ENCODE data around the gene NLRC5.
"Not testable (repeated sequence)": the region's sequence is repeated elsewhere in the genome, so short reads cannot be mapped to it uniquely, and the experiment has no call there.

The NLRC5 gene

DNA sequence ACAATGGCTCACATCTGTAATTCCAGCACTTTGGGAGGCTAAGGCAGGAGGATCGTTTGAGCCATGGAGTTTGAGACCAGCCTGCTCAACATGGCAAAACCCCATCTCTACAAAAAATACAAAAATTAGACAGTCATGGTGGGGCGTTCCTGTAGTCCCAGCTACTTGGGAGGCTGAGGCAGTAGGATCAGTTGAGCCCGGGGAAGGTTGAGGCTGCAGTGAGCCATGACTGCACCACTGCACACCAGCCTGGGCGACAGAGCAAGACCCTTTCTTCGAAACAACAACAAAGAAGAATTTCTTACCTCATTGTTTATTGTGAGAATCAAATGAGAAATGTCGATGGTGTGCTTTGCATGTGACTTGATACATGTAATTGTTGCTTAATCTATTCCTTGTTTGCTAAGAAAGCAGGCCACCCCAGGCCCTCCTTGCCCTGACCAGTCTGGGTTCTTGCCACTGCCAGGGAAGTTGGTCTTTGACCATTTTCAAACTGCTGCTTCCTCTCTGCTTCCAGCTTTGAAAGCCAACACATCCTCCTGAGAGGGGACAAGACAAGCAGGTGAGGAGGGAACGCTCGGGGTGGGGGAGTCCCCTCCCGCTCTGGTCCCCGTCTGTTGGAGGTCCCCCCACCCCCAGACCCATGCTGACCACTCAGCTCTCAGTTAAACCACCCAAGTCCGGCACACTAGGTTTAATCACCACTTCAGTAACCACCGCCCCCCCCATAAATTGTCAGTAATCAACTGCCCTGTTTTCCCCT lies 55.8 kb downstream of the NLRC5 start:
- no peak for DNase-seq (ENCODE audit: low read depth)

DNA sequence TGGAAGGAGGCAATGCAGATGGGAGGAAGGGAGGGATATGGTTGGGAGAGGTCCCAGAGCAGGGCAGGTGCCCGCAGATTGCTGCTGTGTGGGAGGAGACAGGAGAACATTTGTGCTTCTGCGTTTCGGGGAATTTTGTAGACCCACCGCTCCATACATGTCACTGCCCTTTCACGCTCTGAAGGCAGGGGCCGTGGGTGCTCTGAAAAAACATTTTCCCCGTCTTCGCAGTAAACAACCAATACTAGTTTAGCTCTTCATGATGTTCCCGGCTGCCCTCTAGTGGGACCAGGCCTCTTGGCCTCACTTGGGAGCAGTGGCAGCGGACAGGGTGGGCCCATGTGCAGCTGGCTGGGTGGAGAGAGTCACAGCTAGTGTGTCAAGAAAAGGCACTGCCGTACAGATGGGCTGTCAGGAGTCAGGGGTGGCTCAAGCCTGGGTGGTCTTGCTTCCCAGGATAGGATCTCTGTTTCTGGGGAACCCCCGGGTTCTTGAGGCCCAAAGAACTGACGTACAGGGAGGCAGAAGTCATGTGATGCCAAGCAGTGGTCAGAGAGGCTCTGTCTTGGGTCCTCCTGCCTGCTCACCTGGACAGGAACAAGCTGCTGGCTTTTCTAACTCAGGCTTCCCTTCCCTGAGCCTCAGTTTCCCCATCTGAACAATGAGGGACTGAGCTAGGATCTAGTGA lies 56.5 kb downstream of the NLRC5 start:
- no peak for DNase-seq (ENCODE audit: low read depth)

DNA sequence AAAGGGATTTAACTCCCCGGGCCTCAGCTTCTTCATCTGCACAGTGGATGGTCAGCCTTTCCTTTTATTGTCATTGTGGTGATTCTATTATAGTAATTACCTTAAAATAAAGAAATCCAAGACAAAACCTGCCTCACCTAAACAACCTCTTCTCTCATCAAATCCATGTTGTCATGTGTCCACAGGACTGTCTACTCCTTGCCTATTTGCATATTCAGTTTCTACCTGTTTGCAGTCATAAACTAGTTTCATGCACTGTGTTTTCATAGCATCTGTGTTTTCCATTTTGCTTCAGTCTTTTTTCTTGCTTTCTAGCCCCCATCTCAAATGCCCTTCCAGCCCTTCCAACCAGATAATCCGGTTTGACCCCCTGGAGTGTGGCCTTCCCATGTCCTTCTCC lies 58.7 kb downstream of the NLRC5 start:
- no peak for DNase-seq (ENCODE audit: low read depth)

DNA sequence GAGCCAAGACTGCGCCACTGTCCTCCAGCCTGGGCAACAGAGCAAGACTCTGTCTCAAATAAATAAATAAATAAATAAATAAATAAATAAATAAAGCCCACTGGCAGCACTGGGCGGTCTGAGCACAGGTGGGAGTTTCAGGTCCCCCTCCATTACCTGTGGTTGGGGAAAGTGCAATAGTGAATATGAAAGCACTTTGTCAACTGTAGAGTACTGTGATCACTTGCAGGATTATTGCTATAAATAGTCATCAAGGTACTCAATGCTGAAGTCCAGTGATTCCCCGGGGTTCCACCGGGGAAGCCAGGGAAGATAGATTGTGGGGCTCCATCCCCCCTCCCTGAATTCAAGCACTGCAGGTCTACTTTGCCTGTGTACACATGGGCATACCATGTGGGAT lies 60.3 kb downstream of the NLRC5 start:
- no peak for DNase-seq (ENCODE audit: low read depth)

DNA sequence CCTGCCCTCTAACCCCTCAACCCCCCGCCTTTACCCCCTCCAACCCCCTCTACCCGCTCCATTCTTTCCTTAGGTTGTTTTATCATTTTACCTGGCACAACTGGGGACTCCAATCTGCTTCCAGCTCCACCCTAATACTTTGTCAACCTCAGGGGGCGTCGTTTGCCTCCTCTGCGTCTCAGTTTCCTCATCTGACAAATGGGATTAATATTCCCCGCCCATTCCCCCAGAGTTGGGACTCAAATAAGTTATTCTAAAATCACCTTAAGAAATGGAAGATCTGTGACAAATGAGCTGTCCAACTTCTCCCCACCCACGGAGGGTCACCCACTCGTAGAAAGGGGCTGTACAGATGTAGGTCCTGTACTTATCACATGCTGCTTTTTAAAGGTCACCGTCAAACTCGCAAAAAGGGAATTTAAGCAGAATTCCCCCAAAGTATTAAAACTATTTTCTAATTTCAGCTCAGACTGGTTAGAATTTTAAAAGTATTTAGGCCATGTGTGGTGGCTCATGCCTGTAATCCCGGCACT lies 62.4 kb downstream of the NLRC5 start:
- no peak for DNase-seq (ENCODE audit: low read depth)

DNA sequence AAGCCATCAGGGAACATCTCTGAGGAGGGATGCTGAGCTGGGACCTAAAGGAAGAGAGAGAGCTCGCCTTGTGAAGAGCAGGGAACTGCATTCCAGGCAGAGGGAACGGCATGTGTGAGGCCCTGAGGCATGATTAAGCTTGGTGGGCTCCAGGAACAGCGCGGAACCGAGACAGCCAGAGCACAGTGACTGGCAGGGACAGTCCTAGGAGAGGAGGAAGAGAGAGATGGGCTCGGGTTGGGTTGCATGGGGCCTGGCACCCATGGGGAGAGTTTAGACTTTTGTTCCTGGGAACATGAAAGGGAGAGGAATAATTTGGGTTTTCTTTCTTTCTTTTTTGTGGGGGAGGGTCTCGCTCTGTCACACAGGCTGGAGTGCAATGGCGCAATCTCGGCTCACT lies 63.8 kb downstream of the NLRC5 start:
- no peak for DNase-seq (ENCODE audit: low read depth)

DNA sequence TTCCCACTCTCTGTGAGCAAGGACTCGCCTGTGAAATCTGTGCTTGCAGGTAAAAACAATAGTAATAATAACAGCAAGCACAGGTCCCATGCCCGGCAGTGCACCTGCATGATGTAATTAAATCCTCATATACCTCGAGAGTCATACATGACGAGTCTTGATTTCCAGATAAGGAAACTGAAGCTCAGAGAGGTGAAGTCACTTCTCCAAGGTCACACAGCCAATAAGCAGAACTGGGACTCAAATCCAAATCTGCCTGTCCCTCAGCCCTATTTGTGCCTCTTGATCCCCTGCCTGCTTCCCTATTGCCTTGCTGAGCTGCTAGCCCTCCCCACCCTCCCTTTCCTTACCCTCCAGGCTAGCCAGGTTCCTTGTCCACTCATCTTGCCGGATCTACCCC lies 65.0 kb downstream of the NLRC5 start:
- no peak for DNase-seq (ENCODE audit: low read depth)

DNA sequence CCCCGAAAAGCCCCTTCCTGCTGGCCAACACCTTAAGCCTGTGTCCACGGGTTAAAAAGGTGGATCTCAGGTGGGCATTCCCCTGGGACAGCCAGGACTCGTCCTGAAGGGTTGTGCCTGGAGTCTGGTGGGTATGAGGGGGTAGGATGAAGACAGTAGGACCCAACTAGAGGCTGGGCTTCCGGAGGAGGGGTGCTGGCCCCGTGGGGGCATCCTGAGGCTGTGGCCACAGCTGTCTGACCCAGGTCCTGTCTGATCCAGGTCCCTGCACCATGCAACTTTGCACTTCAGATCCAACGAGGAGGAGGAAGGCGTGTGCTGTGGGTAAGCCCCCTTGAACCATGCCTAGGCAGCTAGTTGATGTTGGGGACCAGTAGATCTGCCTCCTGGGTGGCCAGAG lies 65.4 kb downstream of the NLRC5 start:
- no peak for DNase-seq (ENCODE audit: low read depth)

DNA sequence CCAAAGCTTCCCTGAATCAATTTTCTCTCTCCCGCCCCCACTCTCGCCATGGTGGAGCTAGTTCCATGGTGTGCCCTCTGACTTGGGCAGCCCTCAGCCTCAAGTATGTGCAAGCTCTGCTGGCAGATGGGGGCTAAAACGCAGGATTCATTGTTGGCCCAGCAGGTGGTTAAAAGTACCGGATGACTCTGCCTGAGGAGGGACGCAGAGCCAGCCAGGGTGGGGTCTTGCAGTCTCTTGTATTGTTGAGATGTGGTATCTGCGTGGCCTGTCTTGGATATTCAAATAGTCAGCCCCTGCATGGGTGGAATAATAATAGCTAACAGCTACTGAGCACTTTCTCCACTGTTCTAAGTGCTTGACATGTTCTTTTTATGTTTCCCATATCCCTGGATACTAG lies 66.3 kb downstream of the NLRC5 start:
- no peak for DNase-seq (ENCODE audit: low read depth)

DNA sequence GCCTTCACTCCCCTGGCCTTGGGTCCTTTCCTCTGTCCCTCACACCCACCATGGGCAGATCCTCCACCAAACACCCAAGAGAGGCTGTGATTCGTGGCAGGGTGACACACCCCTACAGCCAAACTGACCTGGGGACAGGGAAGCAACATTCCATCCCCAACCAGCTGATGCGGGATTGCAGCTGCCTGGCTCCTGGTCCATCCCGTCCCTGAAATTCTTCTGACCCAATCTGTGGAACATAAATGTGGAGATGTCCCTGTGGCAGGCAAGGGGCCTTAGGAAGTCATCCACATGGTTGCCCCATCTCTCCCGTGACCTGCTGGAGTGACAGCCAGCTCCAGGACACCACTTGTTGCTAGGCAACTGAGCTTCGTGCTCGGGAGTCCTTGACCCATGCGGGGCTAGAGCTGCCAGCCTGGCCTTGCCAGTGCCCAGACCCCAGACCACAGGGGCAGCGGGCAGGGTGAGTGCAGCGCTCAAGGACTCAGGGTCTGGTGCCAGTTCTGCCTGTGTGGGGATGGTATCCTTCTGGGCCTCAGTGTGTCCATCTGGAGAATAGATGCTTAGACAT lies 69.0 kb downstream of the NLRC5 start:
- DNase-seq (ENCODE audit: low read depth): no peak

DNA sequence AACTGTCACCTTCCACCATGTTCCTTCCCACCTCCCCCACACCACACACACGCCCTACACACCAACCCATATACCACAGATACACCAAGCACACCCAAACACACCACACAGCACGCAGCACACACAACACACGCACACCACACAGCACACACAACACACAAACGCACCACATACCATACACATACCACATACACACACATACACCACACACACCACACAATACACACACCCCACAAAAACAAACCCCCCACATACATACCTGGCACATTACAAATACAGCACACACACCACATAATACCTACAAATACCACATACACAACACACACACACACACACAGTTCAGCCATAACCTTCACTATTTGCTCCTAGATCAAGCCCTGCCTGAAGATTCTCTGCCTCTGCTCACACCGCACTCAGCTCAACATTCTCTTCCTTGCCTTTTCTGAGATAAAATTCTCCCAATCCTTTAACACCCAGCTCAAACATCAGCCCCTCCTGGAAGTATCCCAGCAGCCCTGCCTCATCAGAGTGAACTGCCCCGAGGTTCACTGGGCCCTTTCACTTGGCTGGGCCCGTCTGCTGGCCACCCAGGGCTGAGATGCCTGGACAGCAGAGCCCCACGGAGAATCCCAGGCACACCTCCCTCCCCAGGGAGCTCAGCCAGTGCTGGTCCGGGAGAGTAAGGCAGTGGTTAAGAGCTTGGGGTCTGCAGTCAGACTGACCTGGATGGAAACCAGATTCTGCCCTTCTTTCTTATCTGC lies 71.1 kb downstream of the NLRC5 start:
- DNase-seq (ENCODE audit: low read depth): no peak

DNA sequence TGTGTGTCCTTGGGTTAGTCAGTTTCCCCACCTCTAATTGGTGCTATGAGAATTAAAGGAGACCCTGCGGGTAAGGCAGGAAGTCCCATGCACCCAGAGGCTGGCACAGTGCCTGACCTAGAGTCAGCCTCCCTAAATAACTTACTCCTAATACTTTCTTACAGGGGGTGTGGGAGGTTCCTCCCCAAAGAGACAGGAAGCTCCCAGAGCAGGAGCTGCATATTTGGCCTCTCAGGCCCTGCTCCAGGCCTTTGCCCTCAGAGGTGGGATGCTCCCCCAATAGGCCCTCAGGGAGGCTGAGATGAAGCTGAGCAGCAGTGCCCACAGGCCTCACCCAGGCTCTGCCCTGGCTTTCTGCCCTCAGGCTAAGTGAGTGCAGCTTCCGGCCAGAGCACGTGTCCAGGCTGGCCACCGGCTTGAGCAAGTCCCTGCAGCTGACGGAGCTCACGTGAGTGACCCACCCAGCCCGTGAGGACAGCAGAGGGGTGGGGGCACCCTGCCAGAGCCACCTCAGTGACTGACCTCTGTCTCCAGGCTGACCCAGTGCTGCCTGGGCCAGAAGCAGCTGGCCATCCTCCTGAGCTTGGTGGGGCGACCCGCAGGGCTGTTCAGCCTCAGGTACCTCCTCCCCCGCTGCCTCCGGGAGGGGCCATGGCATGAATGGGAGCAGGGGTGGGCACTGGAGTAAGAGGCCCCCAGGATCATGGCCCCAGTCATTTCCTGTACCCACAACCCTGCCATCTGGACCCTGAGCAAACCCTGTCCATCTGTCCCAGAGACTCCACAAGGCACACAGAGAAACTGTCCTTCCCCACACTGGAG lies 71.9 kb downstream of the NLRC5 start:
- no peak for DNase-seq (ENCODE audit: low read depth)

DNA sequence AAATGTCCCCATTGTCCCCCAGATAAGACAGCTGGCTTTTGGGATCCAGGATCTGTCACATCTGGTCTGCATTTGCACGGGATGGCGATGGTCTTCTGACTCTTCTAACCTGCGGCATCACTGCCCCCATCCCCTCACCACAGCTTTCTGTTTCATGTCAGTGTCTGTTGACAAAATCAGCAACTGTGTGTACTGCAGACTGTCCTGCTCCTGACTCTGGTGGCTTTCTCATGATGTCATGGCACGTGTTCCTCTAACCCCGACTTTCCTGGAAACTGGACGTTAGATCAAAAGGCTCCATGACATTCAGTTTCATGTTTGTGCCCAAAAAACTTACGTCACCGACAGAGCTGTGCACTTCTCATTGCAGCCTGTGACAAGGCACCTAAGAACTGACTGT lies 73.0 kb downstream of the NLRC5 start:
- no peak for DNase-seq (ENCODE audit: low read depth)

DNA sequence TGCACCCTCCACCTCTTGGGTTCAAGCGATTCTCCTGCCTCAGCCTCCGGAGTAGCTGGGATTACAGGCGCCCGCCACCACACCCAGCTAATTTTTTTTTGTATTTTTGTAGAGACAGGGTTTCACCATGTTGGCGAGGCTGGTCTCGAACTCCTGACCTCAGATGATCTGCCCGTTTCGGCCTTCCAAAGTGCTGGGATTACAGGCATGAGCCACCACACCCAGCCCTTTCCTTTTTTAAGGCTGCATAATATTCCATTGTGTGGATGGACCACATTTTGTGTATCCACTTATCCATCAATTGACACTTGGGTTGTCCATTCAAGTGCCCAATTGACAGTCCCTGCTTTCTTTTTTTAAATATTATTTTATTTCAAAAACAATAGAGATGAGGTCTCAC lies 73.8 kb downstream of the NLRC5 start:
- not testable (repeated sequence) for DNase-seq (ENCODE audit: low read depth)

DNA sequence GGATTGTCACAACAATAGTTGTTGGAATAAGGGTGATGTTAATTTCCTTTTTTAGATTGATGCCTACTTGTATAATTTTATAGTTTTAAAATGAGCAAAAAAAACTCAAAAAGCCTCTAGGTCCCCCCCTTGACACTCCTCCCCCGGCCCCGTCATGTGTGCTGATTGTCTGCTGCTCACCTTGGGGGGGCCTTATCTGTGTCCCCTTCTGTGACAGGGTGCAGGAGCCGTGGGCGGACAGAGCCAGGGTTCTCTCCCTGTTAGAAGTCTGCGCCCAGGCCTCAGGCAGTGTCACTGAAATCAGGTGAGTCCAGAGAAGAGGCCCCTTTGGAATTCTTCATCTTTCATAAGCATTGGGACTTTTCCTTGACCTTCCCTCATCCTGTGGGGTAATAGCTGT lies 75.6 kb downstream of the NLRC5 start:
- no peak for DNase-seq (ENCODE audit: low read depth)

DNA sequence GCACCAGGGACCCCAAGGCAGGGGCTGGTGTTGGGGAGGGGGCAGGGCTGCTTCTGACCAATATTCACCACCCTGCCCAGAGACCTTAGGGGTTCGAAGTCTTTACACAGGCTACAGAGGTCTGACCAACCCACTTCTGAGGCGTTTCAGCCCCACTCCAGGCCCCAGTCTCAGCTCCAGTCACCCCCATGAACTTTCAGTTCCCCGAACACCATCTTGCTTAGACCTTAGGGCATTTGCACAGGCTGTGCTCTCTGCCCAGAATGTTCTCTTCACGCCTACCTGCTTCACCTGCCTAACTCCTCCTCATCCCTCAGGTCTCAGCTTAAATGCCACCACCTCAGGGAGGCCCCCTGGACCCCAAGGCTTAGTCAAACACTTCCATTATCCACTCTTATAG lies 77.3 kb downstream of the NLRC5 start:
- no peak for DNase-seq (ENCODE audit: low read depth)

DNA sequence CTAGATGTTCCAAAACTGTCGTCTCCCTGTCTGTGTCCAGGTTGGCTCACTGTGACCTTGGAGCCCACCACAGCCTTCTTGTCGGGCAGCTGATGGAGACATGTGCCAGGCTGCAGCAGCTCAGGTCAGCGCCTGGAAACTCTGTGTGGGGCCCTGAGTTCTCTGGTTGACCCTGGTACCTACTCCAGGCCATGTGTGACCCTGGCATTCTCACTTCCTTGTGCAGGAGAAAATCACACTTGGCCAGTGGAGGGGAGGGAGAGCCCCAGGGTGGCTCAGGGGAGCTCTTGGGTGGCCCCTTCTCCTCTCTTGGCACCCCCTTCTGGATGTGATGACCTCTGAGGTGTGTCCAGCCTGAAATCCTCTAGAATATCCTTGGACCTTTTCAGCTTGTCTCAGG lies 78.0 kb downstream of the NLRC5 start:
- no peak for DNase-seq (ENCODE audit: low read depth)

DNA sequence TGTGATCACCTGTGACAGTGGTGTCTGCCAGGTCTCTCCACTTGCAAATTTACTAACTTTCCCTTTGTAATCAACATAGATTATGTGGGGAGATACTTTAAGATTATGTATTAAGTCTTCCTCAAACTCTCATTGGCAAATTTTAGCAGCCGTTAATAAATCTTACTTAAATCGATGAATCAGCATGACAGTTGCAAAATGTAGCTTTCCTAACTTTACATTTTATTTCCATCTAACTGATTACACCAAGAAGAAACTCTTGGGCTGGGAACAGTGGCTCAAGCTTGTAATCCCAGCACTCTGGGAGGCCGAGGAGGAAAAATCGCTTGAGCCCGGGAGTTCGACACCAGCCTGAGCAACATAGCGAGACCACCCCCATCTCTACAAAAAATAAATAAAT lies 79.7 kb downstream of the NLRC5 start:
- DNase-seq (ENCODE audit: low read depth): no peak

DNA sequence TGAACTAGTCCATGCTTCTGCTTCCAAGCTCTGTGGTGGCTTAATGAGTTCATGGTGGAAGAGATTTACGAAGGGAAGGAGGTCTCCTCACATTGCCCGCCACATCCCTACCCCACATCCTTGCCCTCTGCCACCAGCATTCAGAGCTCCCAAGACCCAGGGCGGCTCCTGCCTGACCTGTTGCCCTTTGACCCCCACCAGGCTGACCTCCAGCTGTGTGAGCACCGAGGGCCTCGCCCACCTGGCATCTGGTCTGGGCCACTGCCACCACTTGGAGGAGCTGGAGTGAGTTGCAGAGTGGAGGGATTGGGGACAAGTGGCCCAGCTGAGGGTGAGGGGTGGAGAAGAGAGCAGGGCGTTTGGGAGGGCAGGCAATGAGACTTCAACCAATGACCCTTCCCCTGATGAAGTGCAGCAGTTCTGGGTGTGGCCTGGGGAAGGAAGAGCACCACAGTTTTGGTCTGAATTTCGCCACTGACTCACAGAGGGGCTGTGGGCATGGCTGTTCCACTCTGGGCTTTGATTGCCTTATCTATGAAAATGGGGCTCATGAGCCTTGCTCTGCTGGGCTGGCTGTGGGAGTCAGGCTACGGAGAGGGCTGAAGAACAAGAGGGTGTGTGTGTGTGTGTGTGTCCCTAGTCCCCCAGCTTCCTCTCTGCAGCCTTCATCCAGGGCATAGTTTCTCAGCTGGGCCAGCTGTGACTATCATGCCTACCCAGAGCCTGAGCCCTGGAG lies 80.4 kb downstream of the NLRC5 start:
- DNase-seq (ENCODE audit: low read depth): no peak

DNA sequence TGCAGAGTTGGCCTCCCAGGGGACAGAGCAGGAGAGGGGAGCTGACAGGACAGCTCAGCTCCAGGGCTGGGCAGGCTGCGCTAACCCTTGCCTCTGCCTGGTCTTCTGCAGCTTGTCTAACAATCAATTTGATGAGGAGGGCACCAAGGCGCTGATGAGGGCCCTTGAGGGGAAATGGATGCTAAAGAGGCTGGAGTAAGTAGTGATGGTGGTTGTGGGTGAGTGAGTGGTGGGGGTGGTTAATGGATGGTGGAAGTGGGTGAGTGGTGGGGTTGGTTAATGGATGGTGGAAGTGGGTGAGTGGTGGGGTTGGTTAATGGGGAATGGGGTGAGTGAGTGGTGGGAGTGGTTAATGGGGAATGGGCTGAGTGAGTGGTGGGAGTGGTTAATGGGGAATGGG lies 81.1 kb downstream of the NLRC5 start:
- no peak for DNase-seq (ENCODE audit: low read depth)

All from stimulated activated CD8-positive, alpha-beta memory T cell treated with anti-CD3 and anti-CD28 coated beads, Interleukin-7, amount 100 ng/mL, for 24 hours (primary cell).